Keratinocyte (primary cell): ENCODE measurements around the gene SESN3. TPM values are rescaled to one million over a fixed set of nuclear protein-coding genes. Genes with fewer than 3 reads are reported as not detected.

Experiments
- DNase-seq: peaks from one replicate; pipeline ENCODE4 v3.0.0-alpha.2; 2011; ENCODE audit warnings: low read depth, missing footprints, low spot score
- FAIRE-seq: peaks from 2 replicates; lab custom pipeline; 2011; peaks lifted over from hg19 to GRCh38; lab: Jason Lieb, UNC
- H2AFZ ChIP-seq: 2 replicates; pipeline ENCODE4 v1.6.0; 2012; ENCODE audit warnings: low read length, control low read depth, inconsistent platforms; ENCODE audit not compliant: control insufficient read depth
- H3K27ac ChIP-seq: 2 replicates; pipeline ENCODE4 v1.5.1; 2011; ENCODE audit warnings: low read length; ENCODE audit not compliant: control insufficient read depth, insufficient read depth
- H3K27me3 ChIP-seq: 3 replicates; pipeline ENCODE4 v1.6.0; 2011; ENCODE audit warnings: low read length; ENCODE audit not compliant: control insufficient read depth, insufficient read depth; ENCODE audit errors: extremely low read depth
- H3K36me3 ChIP-seq, 2 experiments: 2 replicates in 1 of 2; 3 replicates in 1 of 2; pipeline ENCODE4 v1.5.1; 2011; ENCODE audit warnings: low read length in 2 of 2, mild to moderate bottlenecking in 1 of 2; ENCODE audit not compliant: control insufficient read depth in 2 of 2, insufficient read depth in 2 of 2; ENCODE audit errors: extremely low read depth in 1 of 2
- H3K4me1 ChIP-seq: 3 replicates; pipeline ENCODE4 v1.5.1; 2011; ENCODE audit warnings: low read length; ENCODE audit not compliant: control insufficient read depth, insufficient read depth; ENCODE audit errors: extremely low read depth
- H3K4me2 ChIP-seq: 3 replicates; pipeline ENCODE4 v1.6.0; 2011; ENCODE audit warnings: low read depth, low read length; ENCODE audit not compliant: control insufficient read depth, insufficient read depth; ENCODE audit errors: extremely low read depth
- H3K4me3 ChIP-seq, 3 experiments: fragments of 200-600 bp in 1 of 3; sonication (generic) in 1 of 3; 2 replicates in 2 of 3; 3 replicates in 1 of 3; pipeline ENCODE4 v1.5.1; 2011 to 2016; ENCODE audit warnings: low read length in 3 of 3, mild to moderate bottlenecking in 3 of 3, control low read depth in 2 of 3, inconsistent platforms in 1 of 3, low read depth in 1 of 3, mixed read lengths in 1 of 3, mixed run types in 1 of 3, moderate library complexity in 1 of 3; ENCODE audit not compliant: control insufficient read depth in 2 of 3, insufficient read depth in 2 of 3; ENCODE audit errors: extremely low read depth in 1 of 3
- H3K79me2 ChIP-seq: 2 replicates; pipeline ENCODE4 v1.6.0; 2012; ENCODE audit warnings: low read length; ENCODE audit not compliant: control insufficient read depth, insufficient read depth
- H3K9ac ChIP-seq: 3 replicates; pipeline ENCODE4 v1.6.0; 2011; ENCODE audit warnings: low read length; ENCODE audit not compliant: control insufficient read depth, insufficient read depth; ENCODE audit errors: extremely low read depth
- H3K9me1 ChIP-seq: 3 replicates; pipeline ENCODE4 v1.6.0; 2011; ENCODE audit warnings: low read length; ENCODE audit not compliant: control insufficient read depth, insufficient read depth; ENCODE audit errors: extremely low read depth
- H3K9me3 ChIP-seq: 2 replicates; pipeline ENCODE4 v1.5.1; 2012; ENCODE audit warnings: low read depth, low read length; ENCODE audit not compliant: control insufficient read depth
- H4K20me1 ChIP-seq: 3 replicates; pipeline ENCODE4 v1.6.0; 2011; ENCODE audit warnings: low read length; ENCODE audit not compliant: control insufficient read depth, insufficient read depth; ENCODE audit errors: extremely low read depth
- CTCF ChIP-seq, 3 experiments: IDR thresholded peaks in 1 of 3; conservative IDR thresholded peaks in 1 of 3; optimal IDR thresholded peaks in 1 of 3; 2 replicates in 2 of 3; 3 replicates in 1 of 3; pipeline versions ENCODE3 to v1.5.1; 2011; ENCODE audit warnings: low read length in 3 of 3, mild to moderate bottlenecking in 3 of 3, moderate library complexity in 2 of 3, control low read depth in 1 of 3, inconsistent platforms in 1 of 3; ENCODE audit not compliant: insufficient read depth in 2 of 3; ENCODE audit errors: extremely low read depth in 1 of 3
- EZH2 ChIP-seq: IDR thresholded peaks from one replicate; pipeline ENCODE4 v1.6.1; 2012; ENCODE audit warnings: inconsistent platforms, mild to moderate bottlenecking, low read length, moderate library complexity
- dilution Hi-C: fragments of 300-500 bp; cut with MboI; formaldehyde crosslinking; loops from one replicate; pipeline ENCODE4 v1.7.0; 2020; ENCODE audit warnings: low sequenced_read_pairs; ENCODE audit not compliant: extremely low pct_ligation_motif_present
- polyA plus RNA-seq, 5 experiments: library from polyadenylated mRNA; depleted of rRNA in 3 of 5; stranded (reverse) in 3 of 5; stranded (forward) in 1 of 5; unstranded in 1 of 5; fragments of >200 nt; gene quantifications; 1 replicate in 1 of 5; 2 replicates in 3 of 5; 3 replicates in 1 of 5; pipeline versions ENCODE4 v1.2.1 to v1.2.3, GENCODE V29; 2011 to 2012; ENCODE audit warnings: missing spikeins in 2 of 5, low read depth in 1 of 5, low replicate concordance in 1 of 5

The SESN3 gene
- polyA plus RNA-seq, 1 donor (not counting 4 experiments of a cell fraction or from before 2014, with no cell fraction given): 35.2 TPM

DNA sequence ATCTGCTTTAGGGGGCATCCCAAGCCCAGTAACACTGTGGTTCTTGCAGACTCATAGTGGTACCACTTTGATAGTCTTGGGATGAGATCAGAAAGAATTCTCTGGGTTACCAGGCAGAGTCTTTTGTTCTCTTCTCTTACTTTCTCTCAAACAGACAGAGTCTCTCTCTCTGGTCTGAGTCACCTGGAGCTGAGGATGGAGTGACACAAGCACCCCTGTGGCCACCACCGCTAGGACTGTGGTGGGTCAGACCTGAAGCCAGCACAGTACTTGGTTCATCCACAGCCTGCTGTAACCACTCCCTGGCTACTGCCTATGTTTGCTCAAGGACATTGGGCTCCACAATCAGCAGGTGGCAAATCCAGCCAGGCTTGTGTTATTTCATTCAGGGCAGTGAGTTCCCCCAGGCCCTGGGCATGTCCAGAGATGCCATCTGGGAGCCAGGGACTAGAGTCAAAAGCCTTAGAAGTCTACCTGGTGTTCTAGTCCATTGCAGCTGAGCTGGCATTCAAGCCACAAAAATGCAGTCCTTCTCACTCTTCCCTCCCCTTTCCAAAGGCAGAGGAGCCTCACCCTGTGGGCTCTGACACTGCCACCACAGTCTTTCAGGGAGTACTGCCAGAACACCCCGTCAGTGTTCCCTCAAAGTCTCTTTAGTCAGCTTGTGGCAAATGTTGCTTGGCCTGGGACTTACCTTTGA, 111.5 kb downstream of the SESN3 start:
- no peaks in the 10 kb centered on the region for H3K27me3 ChIP-seq
- no peaks in the 10 kb centered on the region for H3K9me3 ChIP-seq
- peaks cover 2% of the 10 kb centered on the region for H3K9me1 ChIP-seq
- peaks cover 12% of the 10 kb centered on the region for H3K79me2 ChIP-seq
- DNase-seq: peak; percentile 44
- H3K4me2 ChIP-seq: peak overlapping the region; percentile 56
- peak in 1 of 3 experiments; percentile 2 for TF ChIP-seq CTCF (optimal IDR thresholded peaks at IDR 0.05 in 1 of 3, IDR thresholded peaks at IDR 0.05 in 1 of 3, conservative IDR thresholded peaks at IDR 0.05 in 1 of 3; ENCODE audit: extremely low read depth in 1 of 3, insufficient read depth in 2 of 3, low read length in 3 of 3)
- no peak for TF ChIP-seq EZH2
- dilution Hi-C loops: no loop called here
- H4K20me1 ChIP-seq: no peaks in the 10 kb centered on the region
- peak overlapping the region; percentile 57 for H3K27ac ChIP-seq
- peak overlapping the region; percentile 28 for H3K9ac ChIP-seq
- H3K4me3 ChIP-seq: no peak overlapping the region
- H3K36me3 ChIP-seq: no peaks in the 10 kb centered on the region
- peak; percentile 79 for FAIRE-seq
- peaks cover 29% of the 10 kb centered on the region for H3K4me1 ChIP-seq
- no peak overlapping the region for H2AFZ ChIP-seq

DNA sequence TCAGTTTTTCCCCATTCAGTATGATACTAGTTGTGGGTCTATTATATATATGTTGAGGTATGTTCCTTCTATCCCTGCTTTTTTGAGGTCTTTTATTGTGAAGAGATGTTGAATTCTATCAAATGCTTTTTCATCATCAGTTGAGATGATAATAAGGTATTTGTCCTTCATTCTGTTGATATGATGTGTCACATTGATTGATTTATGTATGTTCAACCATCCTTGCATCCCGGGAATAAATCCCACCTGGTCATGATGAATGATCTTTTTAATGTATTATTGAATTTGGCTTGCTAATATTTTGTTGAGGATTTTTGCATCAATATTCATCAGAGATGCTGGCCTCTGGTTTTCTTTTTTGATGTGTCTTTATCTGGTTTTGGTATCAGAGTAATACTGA, 115.4 kb downstream of the SESN3 start:
- no peak for FAIRE-seq
- TF ChIP-seq EZH2 (no peak), CTCF (optimal IDR thresholded peaks at IDR 0.05 in 1 of 3, IDR thresholded peaks at IDR 0.05 in 1 of 3, conservative IDR thresholded peaks at IDR 0.05 in 1 of 3; ENCODE audit: extremely low read depth in 1 of 3, insufficient read depth in 2 of 3, low read length in 3 of 3) (no peak)

More for the DNA sequence above, 115.4 kb downstream of the SESN3 start:
- Histone ChIP-seq H3K9ac (no peak overlapping the region), H3K4me2 (no peak overlapping the region), H3K36me3 (no peaks in the 10 kb centered on the region), H3K4me3 (no peak overlapping the region), H3K9me3 (no peaks in the 10 kb centered on the region), H4K20me1 (no peaks in the 10 kb centered on the region), H3K4me1 (peaks cover 17% of the 10 kb centered on the region), H2AFZ (no peak overlapping the region), H3K27me3 (no peaks in the 10 kb centered on the region), H3K79me2 (peaks cover 13% of the 10 kb centered on the region), H3K9me1 (peaks cover 2% of the 10 kb centered on the region), H3K27ac (no peak overlapping the region)
- DNase-seq: no peak
- dilution Hi-C loops: no loop called here

Other genes starting within 250 kb of the SESN3 start
- gene KDM4E, start 205.9 kb downstream of the SESN3 start, polyA plus RNA-seq: not detected in 3 replicates
- gene KDM4F, start 181.8 kb downstream of the SESN3 start, polyA plus RNA-seq: not detected in 3 replicates
- 37.8 to 47.7 TPM (median 43.0 TPM) in 3 replicates for gene SRSF8, start 164.3 kb downstream of the SESN3 start, polyA plus RNA-seq
- 27.2 to 36.0 TPM (median 35.5 TPM) in 3 replicates for gene ENDOD1, start 141.4 kb downstream of the SESN3 start, polyA plus RNA-seq